ENCODE results near the gene DGKE. TPM values are rescaled to one million over a fixed set of nuclear protein-coding genes. Genes with fewer than 3 reads are reported as not detected.

Gene DGKE
- total RNA-seq, 1 experiment from 2014 or later = 10.0 TPM

DNA sequence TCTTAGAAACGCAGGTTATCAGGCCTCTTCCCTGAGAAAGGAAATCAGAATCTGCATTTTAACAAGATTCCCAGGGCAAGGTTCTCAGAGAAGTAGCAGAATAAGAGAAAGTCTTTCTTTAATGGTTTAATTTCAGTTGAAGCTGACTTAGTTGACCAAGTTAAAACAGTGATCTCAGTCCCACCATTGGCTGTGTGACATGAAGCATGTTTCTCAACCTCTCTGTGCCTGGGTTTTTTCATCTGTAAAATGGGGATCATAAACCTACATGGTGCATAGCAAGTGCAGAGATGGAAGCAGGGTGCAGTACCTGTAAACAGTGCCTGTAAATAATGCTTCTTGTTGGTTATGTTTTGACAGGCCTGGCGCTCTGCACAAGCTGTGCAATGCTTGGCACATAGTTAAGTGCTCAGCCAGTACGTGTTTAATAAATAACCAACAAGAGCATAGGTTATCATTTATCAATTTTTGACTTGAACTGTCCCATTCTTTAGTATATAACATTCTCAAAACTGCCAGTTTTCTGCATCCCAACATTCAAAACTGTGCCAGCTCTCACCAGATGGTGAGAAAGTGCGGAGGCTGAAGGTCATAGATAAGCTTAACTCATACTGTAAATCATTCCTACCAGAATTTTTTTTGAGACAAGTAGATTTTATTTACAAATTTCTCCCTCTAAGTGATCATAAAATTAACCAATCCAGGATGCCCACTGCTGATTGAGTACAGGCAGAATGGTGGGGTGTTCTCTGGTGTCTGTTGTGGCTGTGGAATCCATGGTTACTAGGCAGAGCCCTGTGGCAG, 7.1 kb upstream of the DGKE start:
- Histone ChIP-seq H3K4me1 (ENCODE audit: insufficient read depth, low read length, poor library complexity, severe bottlenecking) (no peaks in the 10 kb centered on the region), H3K9me3 (ENCODE audit: low read depth, low read length, poor library complexity, severe bottlenecking) (no peaks in the 10 kb centered on the region), H3K27ac (ENCODE audit: low read depth, low read length, poor library complexity, severe bottlenecking) (no peak overlapping the region), H3K36me3 (ENCODE audit: insufficient read depth, low read length, poor library complexity, severe bottlenecking) (no peaks in the 10 kb centered on the region), H3K27me3 (replicated peaks; ENCODE audit: insufficient read depth, low read depth, low read length, poor library complexity) (no peaks in the 10 kb centered on the region), H3K4me3 (ENCODE audit: low read depth, low read length, poor library complexity, severe bottlenecking) (no peak overlapping the region)
- CTCF ChIA-PET = no interaction called here
- intact Hi-C loops (cut with micrococcal nuclease; ENCODE audit: unreplicated experiment) = no loop called here
- TF ChIP-seq, protein P1, sequence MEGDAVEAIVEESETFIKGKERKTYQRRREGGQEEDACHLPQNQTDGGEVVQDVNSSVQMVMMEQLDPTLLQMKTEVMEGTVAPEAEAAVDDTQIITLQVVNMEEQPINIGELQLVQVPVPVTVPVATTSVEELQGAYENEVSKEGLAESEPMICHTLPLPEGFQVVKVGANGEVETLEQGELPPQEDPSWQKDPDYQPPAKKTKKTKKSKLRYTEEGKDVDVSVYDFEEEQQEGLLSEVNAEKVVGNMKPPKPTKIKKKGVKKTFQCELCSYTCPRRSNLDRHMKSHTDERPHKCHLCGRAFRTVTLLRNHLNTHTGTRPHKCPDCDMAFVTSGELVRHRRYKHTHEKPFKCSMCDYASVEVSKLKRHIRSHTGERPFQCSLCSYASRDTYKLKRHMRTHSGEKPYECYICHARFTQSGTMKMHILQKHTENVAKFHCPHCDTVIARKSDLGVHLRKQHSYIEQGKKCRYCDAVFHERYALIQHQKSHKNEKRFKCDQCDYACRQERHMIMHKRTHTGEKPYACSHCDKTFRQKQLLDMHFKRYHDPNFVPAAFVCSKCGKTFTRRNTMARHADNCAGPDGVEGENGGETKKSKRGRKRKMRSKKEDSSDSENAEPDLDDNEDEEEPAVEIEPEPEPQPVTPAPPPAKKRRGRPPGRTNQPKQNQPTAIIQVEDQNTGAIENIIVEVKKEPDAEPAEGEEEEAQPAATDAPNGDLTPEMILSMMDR (conservative IDR thresholded peaks at IDR 0.05; ENCODE audit: low read depth, low read length) = no peak
- no peak for TF ChIP-seq EZH2 (IDR thresholded peaks at IDR 0.05; ENCODE audit: borderline replicate concordance, low read depth, low read length, poor library complexity, severe bottlenecking)
- POLR2A ChIA-PET (ENCODE audit: low non-redundant PET) = no interaction called here
- BruUV-seq (replicated peaks) = no TSS peak
- no peak for DNase-seq (ENCODE audit: low spot score)

- BruUV-seq (replicated peaks) = no TSS peak
- Histone ChIP-seq H3K4me1 (ENCODE audit: insufficient read depth, low read length, poor library complexity, severe bottlenecking) (peaks cover 17% of the 10 kb centered on the region), H3K4me3 (ENCODE audit: low read depth, low read length, poor library complexity, severe bottlenecking) (no peak overlapping the region), H3K27ac (ENCODE audit: low read depth, low read length, poor library complexity, severe bottlenecking) (no peak overlapping the region), H3K27me3 (replicated peaks; ENCODE audit: insufficient read depth, low read depth, low read length, poor library complexity) (no peaks in the 10 kb centered on the region), H3K36me3 (ENCODE audit: insufficient read depth, low read length, poor library complexity, severe bottlenecking) (no peaks in the 10 kb centered on the region), H3K9me3 (ENCODE audit: low read depth, low read length, poor library complexity, severe bottlenecking) (no peaks in the 10 kb centered on the region)
- ChIA-PET CTCF (no interaction called here), POLR2A (ENCODE audit: low non-redundant PET) (no interaction called here)
- no peak for TF ChIP-seq EZH2 (IDR thresholded peaks at IDR 0.05; ENCODE audit: borderline replicate concordance, low read depth, low read length, poor library complexity, severe bottlenecking)
- TF ChIP-seq, protein P1 (conservative IDR thresholded peaks at IDR 0.05; ENCODE audit: low read depth, low read length) = no peak
- DNase-seq (ENCODE audit: low spot score) = no peak
- intact Hi-C loops (cut with micrococcal nuclease; ENCODE audit: unreplicated experiment) = no loop called here
These were observed 3.1 kb upstream of the DGKE start for GRCh38 chr17:56830726-56831368.

DNA sequence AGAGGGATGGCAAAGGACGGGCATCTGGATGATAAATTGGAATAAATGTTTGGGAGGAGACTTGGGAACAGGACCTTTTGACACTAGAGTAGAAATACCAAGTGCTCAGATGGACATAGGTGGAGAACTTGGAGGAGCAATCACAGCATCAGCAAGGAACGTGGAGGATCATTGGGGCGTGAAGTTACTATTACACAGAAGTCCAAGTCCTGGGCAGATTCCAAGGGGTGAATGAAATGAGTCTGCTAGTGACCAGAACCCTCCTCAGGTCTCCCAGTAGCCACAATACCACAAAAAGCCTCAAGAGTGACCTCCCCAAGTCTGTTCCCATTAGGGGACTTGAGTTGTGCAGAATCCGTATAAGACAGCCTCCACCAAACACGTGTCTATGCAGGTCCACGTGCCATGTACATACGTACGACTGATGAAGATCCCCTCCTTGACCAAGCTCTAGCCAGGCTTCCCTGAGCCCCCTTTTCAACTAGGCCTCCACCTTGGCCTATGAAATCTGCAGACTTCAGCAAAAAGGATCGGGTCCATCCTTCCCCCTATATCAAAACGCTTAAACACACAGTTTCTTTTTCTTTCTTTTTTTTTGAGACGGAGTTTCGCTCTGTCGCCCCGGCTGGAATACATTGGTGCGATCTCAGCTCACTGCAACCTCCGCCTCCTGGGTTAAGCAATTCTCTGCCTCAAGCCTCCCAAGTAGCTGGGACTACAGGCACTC, 2.4 kb upstream of the DGKE start:
- H3K27me3 ChIP-seq (replicated peaks; ENCODE audit: insufficient read depth, low read depth, low read length, poor library complexity) = no peaks in the 10 kb centered on the region
- H3K4me3 ChIP-seq (ENCODE audit: low read depth, low read length, poor library complexity, severe bottlenecking) = no peak overlapping the region
- no peak for DNase-seq (ENCODE audit: low spot score)
- no peaks in the 10 kb centered on the region for H3K9me3 ChIP-seq (ENCODE audit: low read depth, low read length, poor library complexity, severe bottlenecking)
- TF ChIP-seq, protein P1 (conservative IDR thresholded peaks at IDR 0.05; ENCODE audit: low read depth, low read length) = no peak
- TF ChIP-seq EZH2 (IDR thresholded peaks at IDR 0.05; ENCODE audit: borderline replicate concordance, low read depth, low read length, poor library complexity, severe bottlenecking) = no peak
- POLR2A ChIA-PET (ENCODE audit: low non-redundant PET) = no interaction called here
- intact Hi-C loops (cut with micrococcal nuclease; ENCODE audit: unreplicated experiment) = no loop called here
- no peak overlapping the region for H3K27ac ChIP-seq (ENCODE audit: low read depth, low read length, poor library complexity, severe bottlenecking)
- H3K36me3 ChIP-seq (ENCODE audit: insufficient read depth, low read length, poor library complexity, severe bottlenecking) = no peaks in the 10 kb centered on the region
- no TSS peak for BruUV-seq (replicated peaks)
- CTCF ChIA-PET = no interaction called here
- peaks cover 23% of the 10 kb centered on the region for H3K4me1 ChIP-seq (ENCODE audit: insufficient read depth, low read length, poor library complexity, severe bottlenecking)

All from A673 (cell line).